HG03103 (cell line): Measurements from ENCODE around the gene ROBO1.
"Not testable (repeated sequence)": the region's sequence is repeated elsewhere in the genome, so short reads cannot be mapped to it uniquely, and the experiment has no call there.

ENCODE experiments used
- ATAC-seq: cut with Tn5 transposase; IDR thresholded peaks from one replicate; pipeline ENCODE4 v1.9.1; 2021; ENCODE audit warnings: low read depth; ENCODE audit not compliant: unreplicated experiment

ROBO1 gene

GRCh38 chr3:78689378-78689777 is 1078.4 kb downstream of the ROBO1 start:
- no peak for ATAC-seq

DNA sequence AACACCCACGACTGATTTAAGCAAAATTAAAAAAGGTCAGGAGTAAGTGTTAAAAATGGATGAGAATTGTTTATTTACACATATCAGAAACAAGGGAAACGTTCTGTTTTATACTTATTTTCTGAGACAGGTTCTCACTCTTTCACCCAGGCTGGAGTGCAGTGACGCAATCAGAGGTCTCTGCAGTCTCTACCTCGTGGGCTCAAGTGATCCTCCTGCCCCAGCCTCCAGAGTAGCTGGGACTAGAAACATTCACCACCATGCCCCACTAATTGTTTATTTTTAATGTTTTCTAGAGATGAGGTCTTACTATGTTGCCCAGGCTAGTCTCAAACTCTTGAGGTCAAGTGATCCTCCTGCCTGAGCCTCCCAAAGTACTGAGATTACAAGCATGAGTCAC is 1080.3 kb downstream of the ROBO1 start:
- ATAC-seq, result no peak

DNA sequence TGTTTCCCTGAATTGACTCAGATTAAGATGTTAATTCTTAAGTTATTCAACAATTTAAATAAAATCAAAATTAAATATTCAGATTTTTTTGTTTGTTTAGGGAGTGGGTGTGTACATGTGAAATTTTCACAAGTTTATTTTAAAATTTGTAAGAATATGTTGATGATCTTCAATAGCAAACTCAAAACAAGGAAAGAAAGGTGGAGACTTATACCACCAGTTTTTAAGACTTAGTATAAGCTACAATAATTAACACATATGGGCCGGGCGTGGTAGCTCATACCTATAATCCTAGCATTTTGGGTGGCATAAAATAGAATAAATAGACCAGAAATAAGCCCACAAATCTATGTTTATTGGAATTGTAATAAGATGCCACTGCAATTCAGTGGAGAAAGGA is 1084.5 kb downstream of the ROBO1 start:
- no peak for ATAC-seq

DNA sequence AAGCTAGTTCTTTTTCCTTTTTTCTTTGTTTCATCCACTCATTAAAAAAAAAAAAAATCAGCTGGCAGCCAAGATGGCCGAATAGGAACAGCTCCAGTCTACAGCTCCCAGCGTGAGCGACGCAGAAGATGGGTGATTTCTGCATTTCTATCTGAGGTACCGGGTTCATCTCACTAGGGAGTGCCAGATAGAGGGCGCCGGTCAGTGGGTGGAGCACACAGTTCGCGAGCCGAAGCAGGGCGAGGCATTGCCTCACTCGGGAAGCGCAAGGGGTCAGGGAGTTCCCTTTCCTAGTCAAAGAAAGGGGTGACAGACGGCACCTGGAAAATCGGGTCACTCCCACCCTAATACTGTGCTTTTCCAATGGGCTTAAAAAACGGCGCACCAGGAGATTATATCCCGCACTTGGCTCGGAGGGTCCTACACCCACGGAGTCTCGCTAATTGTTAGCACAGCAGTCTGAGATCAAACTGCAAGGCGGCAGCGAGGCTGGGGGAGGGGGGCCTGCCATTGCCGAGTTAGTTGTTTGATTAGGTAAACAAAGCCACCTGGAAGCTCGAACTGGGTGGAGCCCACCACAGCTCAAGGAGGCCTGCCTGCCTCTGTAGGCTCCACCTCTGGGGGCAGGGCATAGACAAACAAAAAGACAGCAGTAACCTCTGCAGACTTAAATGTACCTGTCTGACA is 1092.5 kb downstream of the ROBO1 start:
- not testable (repeated sequence) for ATAC-seq

- ATAC-seq, result no peak
These were observed 1097.1 kb downstream of the ROBO1 start for GRCh38 chr3:78670746-78671145.

GRCh38 chr3:78670094-78670493 is 1097.7 kb downstream of the ROBO1 start:
- ATAC-seq, result no peak

DNA sequence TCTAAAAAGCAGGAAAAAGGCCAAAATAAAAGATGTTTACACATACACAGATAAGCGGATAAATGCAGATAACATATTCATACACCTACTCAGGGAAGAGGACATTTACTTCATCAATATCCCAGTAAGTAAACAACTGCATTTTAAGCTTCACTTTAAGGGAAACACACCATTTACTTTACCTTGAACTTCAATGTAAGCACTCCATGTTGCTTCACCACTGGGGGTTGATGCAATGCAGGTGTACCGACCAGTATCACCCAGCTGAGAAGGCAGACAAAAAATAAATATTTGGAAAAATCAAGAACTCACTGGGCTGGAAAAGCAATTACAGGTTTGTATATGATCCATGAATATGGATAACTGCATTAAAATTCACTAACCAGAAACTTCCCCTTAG is 1099.5 kb downstream of the ROBO1 start:
- ATAC-seq, result no peak

DNA sequence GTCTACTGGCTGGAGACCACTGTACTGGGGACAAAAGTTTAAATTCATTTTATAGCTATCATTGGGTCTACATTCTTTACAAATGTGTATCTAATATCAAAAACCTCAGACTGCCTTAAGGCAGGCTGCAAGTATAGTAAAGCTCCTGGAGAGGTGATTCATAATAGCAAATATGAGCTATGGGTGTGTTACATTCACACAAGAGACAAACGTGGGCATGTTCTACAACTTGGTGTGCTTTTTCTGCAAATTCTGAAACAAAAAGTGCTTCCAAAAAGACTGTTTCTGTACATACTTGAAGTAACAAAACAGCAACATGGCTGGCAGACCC is 1101.4 kb downstream of the ROBO1 start:
- ATAC-seq, result no peak

GRCh38 chr3:78665776-78666469 is 1101.9 kb downstream of the ROBO1 start:
- no peak for ATAC-seq

- ATAC-seq, result no peak
These were observed 1102.7 kb downstream of the ROBO1 start for GRCh38 chr3:78665101-78665500.

GRCh38 chr3:78660957-78661356 is 1106.8 kb downstream of the ROBO1 start:
- ATAC-seq, result no peak

- no peak for ATAC-seq
These were observed 1108.3 kb downstream of the ROBO1 start for GRCh38 chr3:78659386-78659987.

- ATAC-seq, result no peak
These were observed 1120.1 kb downstream of the ROBO1 start for GRCh38 chr3:78647726-78648125.

DNA sequence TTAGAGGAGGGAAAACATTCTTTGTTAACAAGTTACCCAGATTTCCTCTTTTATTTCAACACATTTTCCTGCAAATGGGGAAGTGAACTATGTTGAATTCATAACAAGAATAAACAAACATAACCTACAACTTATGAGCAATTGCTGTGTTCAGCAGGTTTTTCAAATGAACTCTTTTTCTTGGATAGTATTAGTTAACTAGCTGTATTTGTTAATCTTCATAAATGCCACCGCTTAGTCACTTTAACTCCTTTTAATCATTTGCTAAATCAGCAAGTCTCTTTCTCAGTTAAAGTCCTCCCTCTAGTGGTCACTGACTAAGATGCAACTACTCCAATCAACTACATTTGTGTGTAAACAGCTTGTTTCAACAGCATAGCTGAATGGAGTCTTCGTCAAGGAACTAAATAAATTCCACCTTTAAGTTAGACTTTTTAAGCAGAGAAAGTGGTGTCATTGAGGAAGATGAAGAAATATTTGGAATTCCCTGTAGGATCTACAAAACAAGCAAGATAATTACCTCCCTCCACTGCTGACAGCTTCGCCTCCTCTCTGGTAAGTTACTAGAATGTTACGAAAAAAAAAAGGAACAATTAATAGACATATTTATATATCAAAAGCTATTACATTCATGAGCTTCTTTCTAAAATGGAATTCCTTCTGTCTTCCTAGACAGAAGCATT is 1122.0 kb downstream of the ROBO1 start:
- peak; percentile 66 for ATAC-seq

- no peak for ATAC-seq
These were observed 1123.0 kb downstream of the ROBO1 start for GRCh38 chr3:78644847-78645246.

- no peak for ATAC-seq
These were observed 1125.4 kb downstream of the ROBO1 start for GRCh38 chr3:78642226-78643035.

DNA sequence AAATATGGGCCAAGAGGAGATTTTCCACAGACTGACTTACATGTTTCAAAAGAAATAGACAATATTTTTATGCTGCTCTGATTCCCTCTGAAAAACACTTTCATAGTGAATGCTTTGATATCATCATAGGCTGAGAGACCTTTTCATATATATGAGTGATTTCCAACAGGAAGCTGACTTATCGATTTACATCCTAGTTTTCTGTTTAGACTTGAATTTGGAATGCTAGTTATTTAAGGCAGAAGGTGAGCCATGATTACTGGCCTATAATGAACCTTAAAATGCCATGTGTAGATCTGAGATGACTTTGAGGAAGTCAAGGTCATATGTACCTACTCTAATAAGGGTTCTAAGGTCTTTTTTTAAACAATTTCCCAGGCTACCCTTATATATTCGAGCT is 1126.1 kb downstream of the ROBO1 start:
- no peak for ATAC-seq

GRCh38 chr3:78634316-78634715 is 1133.5 kb downstream of the ROBO1 start:
- ATAC-seq, result no peak

- ATAC-seq, result no peak
These were observed 1134.2 kb downstream of the ROBO1 start for GRCh38 chr3:78633626-78634025.

DNA sequence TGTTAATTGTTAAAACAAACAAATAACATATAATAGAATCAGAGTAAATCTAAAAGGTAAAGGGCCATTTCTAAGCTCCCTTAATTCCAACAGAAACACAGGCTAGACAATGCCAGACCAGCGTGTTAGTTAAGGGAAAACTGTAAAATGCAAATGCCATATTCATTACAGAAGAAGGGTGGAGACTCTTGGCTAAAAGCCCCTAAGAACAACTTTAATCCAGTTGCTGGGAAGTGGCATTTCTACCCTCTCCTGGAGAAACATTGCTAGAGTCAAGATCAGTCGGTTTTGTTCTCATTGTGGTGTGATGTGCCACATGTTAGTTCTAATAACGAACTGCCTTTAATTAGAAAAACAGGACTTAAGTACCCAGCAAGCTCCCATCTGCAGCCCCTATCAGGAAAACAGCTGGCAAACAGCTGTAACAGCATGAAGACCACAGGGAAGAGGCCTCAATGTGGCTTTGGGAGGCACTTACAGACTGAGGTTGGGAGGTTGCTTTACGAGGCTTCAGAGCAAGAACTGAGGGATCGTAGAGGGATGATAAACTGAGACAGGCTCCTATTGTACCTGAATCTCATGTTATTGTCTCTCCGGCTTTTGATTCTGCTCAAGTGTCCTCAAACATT is 1134.8 kb downstream of the ROBO1 start:
- no peak for ATAC-seq
